Upper lobe of left lung (tissue), 6 donors: Measurements from ENCODE around the gene CMTR1. TPM values are rescaled to one million over a fixed set of nuclear protein-coding genes. Genes with fewer than 3 reads are reported as not detected.
"Not testable (repeated sequence)": the region's sequence is repeated elsewhere in the genome, so short reads cannot be mapped to it uniquely, and the experiment has no call there.

ENCODE experiments used
- ATAC-seq, 2 donors: fragments of 200-7000 bp; cut with Tn5 transposase; one replicate each; pipeline ENCODE4 v1.9.1; 2022; ENCODE audit warnings: mild to moderate bottlenecking in 2 of 2, moderate library complexity in 2 of 2; ENCODE audit not compliant: low FRiP score in 2 of 2
- DNase-seq, 2 donors: peaks; one replicate each; pipeline ENCODE4 v3.0.0-alpha.2; 2019 to 2020
- H3K27ac ChIP-seq, 4 donors: fragments of 200-600 bp; sonication (generic); one replicate each; pipeline ENCODE4 v1.5.1; 2016 to 2019
- H3K27me3 ChIP-seq, 4 donors: fragments of 200-600 bp; sonication (generic); one replicate each; pipeline ENCODE4 v1.5.1; 2017 to 2019
- H3K36me3 ChIP-seq, 4 donors: fragments of 200-600 bp; sonication (generic); one replicate each; pipeline ENCODE4 v1.5.1; 2016 to 2019
- H3K4me1 ChIP-seq, 4 donors: fragments of 200-600 bp; sonication (generic); one replicate each; pipeline ENCODE4 v1.5.1; 2018 to 2019
- H3K4me3 ChIP-seq, 4 donors: fragments of 200-600 bp; sonication (generic); one replicate each; pipeline ENCODE4 v1.5.1; 2017 to 2019; ENCODE audit warnings: mild to moderate bottlenecking in 2 of 4, moderate library complexity in 1 of 4
- H3K9me3 ChIP-seq, 4 donors: fragments of 200-600 bp; sonication (generic); one replicate each; pipeline ENCODE4 v1.5.1; 2018 to 2019
- CTCF ChIP-seq, 6 experiments: fragments of 450-650 bp in 4 of 6; fragments of 200-600 bp in 2 of 6; sonication (generic) in 2 of 6; IDR thresholded peaks; one replicate each; pipeline ENCODE4 v1.5.1; 2016 to 2019; ENCODE audit warnings: antibody characterized with exemption in 6 of 6
- EP300 ChIP-seq, 4 donors: sonication (generic); formaldehyde crosslinking; IDR thresholded peaks; one replicate each; pipeline ENCODE4 v1.5.1; 2017; ENCODE audit warnings: antibody characterized with exemption in 4 of 4, control low read depth in 2 of 4
- POLR2A ChIP-seq, 4 donors: fragments of 450-650 bp; IDR thresholded peaks; one replicate each; pipeline ENCODE4 v1.5.1; 2016 to 2017; ENCODE audit warnings: antibody characterized with exemption in 4 of 4, mild to moderate bottlenecking in 2 of 4
- POLR2AphosphoS5 ChIP-seq, 2 donors: sonication (generic); formaldehyde crosslinking; IDR thresholded peaks; one replicate each; pipeline ENCODE4 v1.5.1; 2017; ENCODE audit warnings: antibody characterized with exemption in 2 of 2
- WGBS, 2 donors: methylation state at CpG; one replicate each; pipeline ENCODE4 v1.1.5; 2017 to 2018; 5-methylcytosine and 5-hydroxymethylcytosine counted together
- total RNA-seq, 6 donors: library from RNA; depleted of rRNA in 4 of 6; stranded (reverse); fragments of >200 nt in 4 of 6; gene quantifications; one replicate each; pipeline versions ENCODE4 v1.1.0 to v1.2.1, GENCODE V29; 2016 to 2021
- donor health status: DM: no; HTN: no; CAD: no; lungs with moderate emphysema.
- donor health status: DM: no; HTN: yes; CAD: no; lungs with severe emphysema.

The CMTR1 gene
- total RNA-seq, 6 donors from 2014 or later = 34.5 to 80.7 (median 38.1) TPM

- DNase-seq = no peak
- Histone ChIP-seq H3K36me3 (no peaks in the 10 kb centered on the region), H3K27me3 (no peaks in the 10 kb centered on the region), H3K4me1 (peaks cover 0 to 13% (median 7%) of the 10 kb centered on the region in 4 donors), H3K4me3 (no peak overlapping the region), H3K27ac (no peak overlapping the region), H3K9me3 (no peaks in the 10 kb centered on the region)
- no peak for ATAC-seq
- TF ChIP-seq EP300 (IDR thresholded peaks at IDR 0.05) (no peak), CTCF (IDR thresholded peaks at IDR 0.05) (no peak), POLR2A (IDR thresholded peaks at IDR 0.05) (no peak)
- 83 to 84% methylated on average over 4 of the region's 4 CpGs for WGBS, 2 donors
Measured at GRCh38 chr6:37495244-37495934, 62.4 kb downstream of the CMTR1 start.

- H3K4me1 ChIP-seq = peaks cover 0 to 13% (median 5%) of the 10 kb centered on the region in 4 donors
- ATAC-seq (no peak), DNase-seq (no peak)
- 87 to 93% methylated on average over 13 of the region's 13 CpGs for WGBS, 2 donors
- no peak for TF ChIP-seq POLR2AphosphoS5 (IDR thresholded peaks at IDR 0.05)
- TF ChIP-seq EP300 (IDR thresholded peaks at IDR 0.05) = no peak
- no peak for TF ChIP-seq POLR2A (IDR thresholded peaks at IDR 0.05)
- no peak for TF ChIP-seq CTCF (IDR thresholded peaks at IDR 0.05)
- H3K36me3 ChIP-seq = no peaks in the 10 kb centered on the region
- H3K27me3 ChIP-seq = no peaks in the 10 kb centered on the region
- H3K4me3 ChIP-seq = no peak overlapping the region
- no peaks in the 10 kb centered on the region for H3K9me3 ChIP-seq
- H3K27ac ChIP-seq = no peak overlapping the region
Measured at GRCh38 chr6:37496951-37497885, 64.2 kb downstream of the CMTR1 start.

GRCh38 chr6:37499433-37500293 is 66.6 kb downstream of the CMTR1 start, which contains the start of gene CCDC167:
CCDC167 (minus strand) TSS chr6:37499893; CDS start chr6:37499863, 30 bp downstream.
- DNase-seq (peak; percentile 96), ATAC-seq (peak; percentile 97 to 99)
- Histone ChIP-seq H3K4me1 (peaks cover 0 to 13% (median 5%) of the 10 kb centered on the region in 4 donors), H3K27me3 (no peaks in the 10 kb centered on the region), H3K9me3 (no peaks in the 10 kb centered on the region), H3K36me3 (no peaks in the 10 kb centered on the region), H3K27ac (peak within 1 kb of the TSS; percentile 7 to 74 (median 48)), H3K4me3 (peak within 1 kb of the TSS; percentile 52 to 77 (median 68))
- WGBS, 2 donors = 1 to 2% methylated on average over 32 to 38 of the region's 38 CpGs
- TF ChIP-seq POLR2A (IDR thresholded peaks at IDR 0.05) (peak in 1 of 4 donors; percentile 35), CTCF (IDR thresholded peaks at IDR 0.05) (no peak), EP300 (IDR thresholded peaks at IDR 0.05) (no peak), POLR2AphosphoS5 (IDR thresholded peaks at IDR 0.05) (peak in 1 of 2 donors; percentile 33)

- Histone ChIP-seq H3K27me3 (no peaks in the 10 kb centered on the region), H3K36me3 (no peaks in the 10 kb centered on the region), H3K9me3 (no peaks in the 10 kb centered on the region), H3K4me1 (peaks cover 0 to 13% (median 5%) of the 10 kb centered on the region in 4 donors), H3K4me3 (peak overlapping the region in 3 of 4 donors; percentile 52 to 77 (median 73)), H3K27ac (peak overlapping the region in 1 of 4 donors; percentile 32)
- TF ChIP-seq EP300 (IDR thresholded peaks at IDR 0.05) (no peak), POLR2AphosphoS5 (IDR thresholded peaks at IDR 0.05) (no peak), POLR2A (IDR thresholded peaks at IDR 0.05) (no peak), CTCF (IDR thresholded peaks at IDR 0.05) (no peak)
- 67 to 73% methylated on average over 4 of the region's 4 CpGs for WGBS, 2 donors
- no peak for ATAC-seq
- no peak for DNase-seq
Measured at GRCh38 chr6:37500294-37500608, 67.2 kb downstream of the CMTR1 start.

- not testable (repeated sequence) for DNase-seq, H3K27me3 ChIP-seq, H3K36me3 ChIP-seq, H3K4me3 ChIP-seq, H3K27ac ChIP-seq, H3K9me3 ChIP-seq, ATAC-seq
- H3K4me1 ChIP-seq = peaks cover 0 to 13% (median 5%) of the 10 kb centered on the region in 4 donors
- WGBS, 2 donors = 93 to 98% methylated on average over 4 to 6 of the region's 6 CpGs
Measured at GRCh38 chr6:37500904-37501303, 67.9 kb downstream of the CMTR1 start.
